Suprapubic skin (tissue), 4 donors: ENCODE measurements around the gene PAK1. TPM values are rescaled to one million over a fixed set of nuclear protein-coding genes. Genes with fewer than 3 reads are reported as not detected.

ENCODE experiments used
- DNase-seq, 2 donors: peaks; one replicate each; pipeline ENCODE4 v3.0.0-alpha.2; 2019; ENCODE audit warnings: low spot score in 2 of 2
- H3K27ac ChIP-seq: fragments of 200-600 bp; sonication (generic); one replicate; pipeline ENCODE4 v1.5.1; 2019
- H3K27me3 ChIP-seq: fragments of 200-600 bp; sonication (generic); one replicate; pipeline ENCODE4 v1.5.1; 2019
- H3K36me3 ChIP-seq: fragments of 200-600 bp; sonication (generic); one replicate; pipeline ENCODE4 v1.5.1; 2019
- H3K4me1 ChIP-seq: fragments of 200-600 bp; sonication (generic); one replicate; pipeline ENCODE4 v1.5.1; 2019
- H3K4me3 ChIP-seq: fragments of 200-600 bp; sonication (generic); one replicate; pipeline ENCODE4 v1.5.1; 2019; ENCODE audit warnings: mild to moderate bottlenecking
- H3K9me3 ChIP-seq: fragments of 200-600 bp; sonication (generic); one replicate; pipeline ENCODE4 v1.5.1; 2019
- EP300 ChIP-seq: sonication (generic); formaldehyde crosslinking; IDR thresholded peaks from one replicate; pipeline ENCODE4 v1.6.1; 2017; ENCODE audit warnings: antibody characterized with exemption
- POLR2A ChIP-seq, 2 donors: fragments of 450-650 bp; IDR thresholded peaks; one replicate each; pipeline ENCODE4 v1.6.1; 2017; ENCODE audit warnings: antibody characterized with exemption in 2 of 2, mild to moderate bottlenecking in 2 of 2, moderate library complexity in 2 of 2
- POLR2AphosphoS5 ChIP-seq, 3 donors: sonication (generic); formaldehyde crosslinking; IDR thresholded peaks; one replicate each; pipeline ENCODE4 v1.6.1; 2017; ENCODE audit warnings: antibody characterized with exemption in 3 of 3
- WGBS: methylation state at CpG from one replicate; pipeline ENCODE4 v1.1.5; 2018; 5-methylcytosine and 5-hydroxymethylcytosine counted together
- total RNA-seq, 4 donors: library from RNA; depleted of rRNA; stranded (reverse); fragments of >200 nt; gene quantifications; one replicate each; pipeline ENCODE4 v1.1.0, GENCODE V29; 2016
- TF ChIP-seq, protein P1 (sequence below), 2 donors: fragments of 200-600 bp in 1 of 2; fragments of 450-650 bp in 1 of 2; sonication (generic) in 1 of 2; IDR thresholded peaks; one replicate each; pipeline ENCODE4 v1.5.1; 2016 to 2019; ENCODE audit warnings: antibody characterized with exemption in 2 of 2, mild to moderate bottlenecking in 1 of 2, moderate library complexity in 1 of 2

The PAK1 gene
- total RNA-seq: 10 to 100 TPM; 23.4 to 47.9 (median 28.9) TPM

DNA sequence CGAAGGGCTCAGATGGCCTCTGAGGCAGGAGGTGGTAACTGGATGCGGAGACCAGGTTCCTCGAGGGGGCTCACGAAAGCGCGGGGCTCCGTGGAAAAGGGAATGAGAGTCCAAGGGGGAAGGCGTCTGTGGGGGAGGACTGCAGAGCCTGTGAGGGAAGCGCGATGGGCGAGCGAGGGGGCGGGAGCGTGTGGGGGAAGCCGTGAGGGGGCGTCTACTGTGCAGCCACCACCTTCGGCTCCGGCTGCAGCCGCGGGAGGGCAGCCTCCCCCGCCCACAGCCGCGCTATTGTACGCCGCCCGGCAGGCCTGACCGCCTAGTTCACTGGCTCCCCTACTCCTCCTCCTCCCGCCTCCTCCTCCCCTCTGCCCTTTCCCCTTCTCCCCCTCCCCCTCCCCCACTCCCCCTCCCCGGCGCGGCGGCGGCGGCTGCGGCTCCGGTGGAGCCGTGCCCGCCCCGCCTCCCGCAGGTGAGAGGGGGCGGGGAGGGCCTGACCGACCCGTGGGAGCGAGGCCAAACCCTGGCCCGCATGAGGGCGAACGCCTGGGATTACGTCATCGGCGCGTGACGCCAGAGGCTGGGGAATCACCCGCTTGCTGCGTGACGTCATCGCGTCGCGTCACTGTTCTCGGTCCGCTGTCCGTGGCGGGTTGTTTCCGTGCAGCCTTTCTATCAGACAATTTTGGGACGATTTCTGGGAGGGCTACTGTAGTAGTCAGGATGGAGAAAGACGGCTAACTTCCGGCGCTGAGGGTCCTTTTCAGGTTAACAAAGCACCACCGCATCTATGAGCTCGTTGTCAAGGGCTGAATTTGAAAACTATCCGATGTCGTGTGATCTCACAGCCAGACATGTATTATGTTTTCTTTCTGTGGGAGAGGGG is at the start of gene PAK1:
Gene PAK1 (minus strand): TSS at position 294 of the 883 bp plus-strand sequence. CDS start 81,574 bp downstream, outside the sequence.
- H3K4me3 ChIP-seq: peak within 1 kb of the TSS; percentile 87
- peaks cover 24% of the 10 kb centered on the region for H3K4me1 ChIP-seq
- no peaks in the 10 kb centered on the region for H3K27me3 ChIP-seq
- TF ChIP-seq EP300: no peak
- TF ChIP-seq, protein P1, sequence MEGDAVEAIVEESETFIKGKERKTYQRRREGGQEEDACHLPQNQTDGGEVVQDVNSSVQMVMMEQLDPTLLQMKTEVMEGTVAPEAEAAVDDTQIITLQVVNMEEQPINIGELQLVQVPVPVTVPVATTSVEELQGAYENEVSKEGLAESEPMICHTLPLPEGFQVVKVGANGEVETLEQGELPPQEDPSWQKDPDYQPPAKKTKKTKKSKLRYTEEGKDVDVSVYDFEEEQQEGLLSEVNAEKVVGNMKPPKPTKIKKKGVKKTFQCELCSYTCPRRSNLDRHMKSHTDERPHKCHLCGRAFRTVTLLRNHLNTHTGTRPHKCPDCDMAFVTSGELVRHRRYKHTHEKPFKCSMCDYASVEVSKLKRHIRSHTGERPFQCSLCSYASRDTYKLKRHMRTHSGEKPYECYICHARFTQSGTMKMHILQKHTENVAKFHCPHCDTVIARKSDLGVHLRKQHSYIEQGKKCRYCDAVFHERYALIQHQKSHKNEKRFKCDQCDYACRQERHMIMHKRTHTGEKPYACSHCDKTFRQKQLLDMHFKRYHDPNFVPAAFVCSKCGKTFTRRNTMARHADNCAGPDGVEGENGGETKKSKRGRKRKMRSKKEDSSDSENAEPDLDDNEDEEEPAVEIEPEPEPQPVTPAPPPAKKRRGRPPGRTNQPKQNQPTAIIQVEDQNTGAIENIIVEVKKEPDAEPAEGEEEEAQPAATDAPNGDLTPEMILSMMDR (IDR thresholded peaks at IDR 0.05): peak in 1 of 2 donors; percentile 9
- no peak for TF ChIP-seq POLR2A (IDR thresholded peaks at IDR 0.05)
- TF ChIP-seq POLR2AphosphoS5 (IDR thresholded peaks at IDR 0.05): peak in 1 of 3 donors; percentile 25
- no peaks in the 10 kb centered on the region for H3K36me3 ChIP-seq
- DNase-seq: peak; percentile 89 to 93
- 1% methylated on average over 33 of the region's 72 CpGs for WGBS
- no peaks in the 10 kb centered on the region for H3K9me3 ChIP-seq
- H3K27ac ChIP-seq: peak within 1 kb of the TSS; percentile 82

DNA sequence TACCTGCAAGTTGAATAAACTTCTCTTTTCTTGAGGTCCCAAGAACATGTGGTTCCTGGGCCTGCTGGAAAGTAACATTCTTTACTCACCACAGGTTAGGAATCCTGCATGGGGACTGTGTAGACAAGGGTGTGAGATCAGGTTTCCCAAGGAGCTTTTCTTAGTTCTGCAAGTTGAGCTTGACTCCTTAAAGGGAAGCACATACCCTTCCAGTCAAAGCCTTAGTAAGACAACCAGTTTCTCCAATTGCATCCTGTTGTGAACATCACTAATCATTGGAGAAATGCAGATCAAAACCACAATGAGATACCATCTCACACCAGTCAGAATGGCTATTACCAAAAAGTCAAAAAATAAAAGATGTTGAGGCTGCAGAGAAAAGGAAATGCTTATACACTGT is 48.3 kb upstream of the PAK1 start:
- Histone ChIP-seq H3K9me3 (no peaks in the 10 kb centered on the region), H3K4me1 (no peaks in the 10 kb centered on the region), H3K36me3 (no peaks in the 10 kb centered on the region), H3K4me3 (no peak overlapping the region), H3K27ac (no peak overlapping the region), H3K27me3 (no peaks in the 10 kb centered on the region)
- no peak for DNase-seq
- TF ChIP-seq POLR2A (IDR thresholded peaks at IDR 0.05) (no peak), POLR2AphosphoS5 (IDR thresholded peaks at IDR 0.05) (no peak), EP300 (no peak)
- TF ChIP-seq, protein P1 (IDR thresholded peaks at IDR 0.05): no peak

DNA sequence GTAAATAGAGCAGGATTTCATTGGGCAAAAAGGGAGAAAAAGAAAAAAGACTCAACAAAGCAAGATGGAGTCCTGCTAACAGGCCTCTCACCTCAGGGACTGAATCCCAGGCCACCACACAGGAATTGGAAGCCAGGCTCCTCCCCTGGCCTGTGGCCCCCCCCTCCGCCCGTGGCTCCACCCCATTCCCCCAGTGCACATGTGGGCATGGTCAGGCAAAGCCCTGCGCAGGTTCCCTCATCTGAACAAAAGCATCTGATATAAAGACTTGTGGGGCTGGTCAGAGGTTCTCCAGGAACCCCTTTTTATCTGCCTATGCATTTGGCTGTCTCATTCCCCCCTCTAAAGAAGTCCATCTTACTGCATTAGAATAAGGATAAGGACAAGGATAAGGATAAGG is 46.0 kb upstream of the PAK1 start:
- H3K9me3 ChIP-seq: no peaks in the 10 kb centered on the region
- H3K4me3 ChIP-seq: no peak overlapping the region
- no peaks in the 10 kb centered on the region for H3K36me3 ChIP-seq
- DNase-seq: no peak
- no peak overlapping the region for H3K27ac ChIP-seq
- H3K27me3 ChIP-seq: no peaks in the 10 kb centered on the region
- WGBS: 65% methylated on average over 3 of the region's 3 CpGs
- no peaks in the 10 kb centered on the region for H3K4me1 ChIP-seq
- TF ChIP-seq, protein P1 (IDR thresholded peaks at IDR 0.05): no peak
- TF ChIP-seq POLR2AphosphoS5 (IDR thresholded peaks at IDR 0.05) (no peak), POLR2A (IDR thresholded peaks at IDR 0.05) (no peak), EP300 (no peak)

DNA sequence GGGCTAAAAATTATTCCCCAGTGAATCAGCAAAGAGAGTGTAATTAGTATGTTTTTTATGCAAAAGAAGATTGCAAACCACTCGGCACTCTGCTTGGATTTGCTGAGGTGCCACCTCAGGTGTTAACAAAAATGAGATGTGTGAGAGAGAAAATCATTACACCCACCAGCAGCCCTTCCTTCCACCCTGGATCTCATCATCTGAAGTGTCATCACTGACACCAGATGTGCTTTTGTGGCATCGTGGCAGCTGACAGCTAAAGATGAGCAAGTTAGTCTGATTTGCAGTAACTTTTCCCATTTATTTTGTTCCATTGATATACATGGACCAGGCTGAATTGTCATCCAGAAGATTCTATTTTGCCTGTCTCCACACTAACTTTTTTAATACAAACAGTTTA is 44.6 kb upstream of the PAK1 start:
- no peak for DNase-seq
- Histone ChIP-seq H3K4me3 (no peak overlapping the region), H3K9me3 (no peaks in the 10 kb centered on the region), H3K27me3 (no peaks in the 10 kb centered on the region), H3K36me3 (no peaks in the 10 kb centered on the region), H3K4me1 (no peaks in the 10 kb centered on the region), H3K27ac (no peak overlapping the region)
- TF ChIP-seq POLR2A (IDR thresholded peaks at IDR 0.05) (no peak), POLR2AphosphoS5 (IDR thresholded peaks at IDR 0.05) (no peak), EP300 (no peak)
- TF ChIP-seq, protein P1 (IDR thresholded peaks at IDR 0.05): no peak
- 69% methylated on average over 2 of the region's 2 CpGs for WGBS

DNA sequence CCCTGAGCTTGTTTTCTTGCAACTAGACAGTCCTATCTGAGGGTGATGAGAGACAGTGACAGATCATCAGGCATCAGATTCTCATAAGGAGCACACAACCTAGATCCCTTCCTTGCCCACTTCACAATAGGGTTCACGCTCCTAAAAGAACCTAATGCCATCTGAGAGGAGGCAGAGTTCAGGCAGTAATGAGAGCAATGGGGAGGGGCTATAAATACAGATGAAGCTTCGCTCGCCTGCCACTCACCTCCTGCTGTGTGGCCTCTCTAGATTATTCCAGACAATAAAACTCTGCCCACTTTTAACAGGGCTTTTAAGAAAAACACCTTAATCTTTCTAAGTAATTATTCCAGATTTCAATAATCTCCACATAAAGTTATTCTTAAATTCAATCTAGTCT is 43.9 kb upstream of the PAK1 start:
- no peak for DNase-seq
- no peak overlapping the region for H3K4me3 ChIP-seq
- no peaks in the 10 kb centered on the region for H3K4me1 ChIP-seq
- H3K9me3 ChIP-seq: no peaks in the 10 kb centered on the region
- no peaks in the 10 kb centered on the region for H3K27me3 ChIP-seq
- no peak for TF ChIP-seq POLR2AphosphoS5 (IDR thresholded peaks at IDR 0.05)
- no peak overlapping the region for H3K27ac ChIP-seq
- 95% methylated on average over 3 of the region's 3 CpGs for WGBS
- no peaks in the 10 kb centered on the region for H3K36me3 ChIP-seq
